ENCODE data around the gene ATE1. TPM values are rescaled to one million over a fixed set of nuclear protein-coding genes. Genes with fewer than 3 reads are reported as not detected.
A peak's percentile ranks its signal among the peaks of the same experiment; 100 is the strongest.

The ATE1 gene
- total and polyA plus RNA-seq, 12 donors, result 4.5 to 57.7 (median 42.5) TPM

DNA sequence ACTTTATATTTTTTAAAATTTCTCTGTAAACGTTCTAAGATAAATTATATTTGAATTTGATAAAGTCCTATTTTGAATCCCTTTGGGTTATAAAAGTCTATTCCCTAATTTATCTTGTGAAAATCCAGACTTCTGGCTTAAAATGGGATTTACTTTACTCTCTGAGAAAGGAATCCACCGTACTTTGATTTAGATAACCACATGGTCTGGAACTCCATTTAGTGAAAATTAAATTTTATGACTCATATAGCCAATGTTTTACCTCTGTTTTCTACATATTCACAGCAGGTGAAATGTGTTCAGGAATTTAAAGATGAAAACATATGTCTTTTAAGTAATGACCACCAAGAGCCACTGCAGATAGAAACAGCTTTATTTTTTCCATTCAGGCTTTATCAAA is 187.8 kb downstream of the ATE1 start:
- peaks cover 0 to 14% (median 8%) of the 10 kb centered on the region in 9 donors for H3K4me1 ChIP-seq
- no peak overlapping the region for H3K27ac ChIP-seq
- no peak for TF ChIP-seq CTCF (IDR thresholded peaks at IDR 0.05)
- no peak overlapping the region for H3K4me3 ChIP-seq
- H3K9me3 ChIP-seq, result no peaks in the 10 kb centered on the region
- no peak for ATAC-seq
- WGBS, 2 donors, result 88 to 91% methylated on average over 2 of the region's 2 CpGs
- peaks cover 0 to 39% (median 8%) of the 10 kb centered on the region in 9 donors for H3K36me3 ChIP-seq
- H3K27me3 ChIP-seq, result peaks cover 0 to 28% (median 5%) of the 10 kb centered on the region in 7 donors
- DNase-seq, result no peak
- intact Hi-C loops (cut with DNase I), result no loop called here

DNA sequence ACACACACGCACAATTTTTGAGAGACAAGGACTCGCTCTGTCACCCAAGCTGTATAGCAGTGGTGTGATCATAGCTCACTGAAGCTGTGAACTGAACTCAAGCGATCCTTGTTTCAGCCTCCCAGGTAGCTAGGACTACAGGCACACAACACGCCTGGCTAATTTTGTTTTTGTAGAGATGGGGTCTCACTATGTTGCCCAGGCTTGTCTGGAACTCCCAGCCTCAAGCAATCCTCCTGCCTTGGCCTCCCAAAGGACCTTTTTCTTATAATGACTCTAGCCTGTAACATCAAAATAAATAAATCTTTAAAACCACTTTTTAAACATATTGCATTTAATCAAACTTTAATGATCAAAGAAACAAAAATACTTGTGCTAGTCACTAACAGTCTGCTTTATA is 188.7 kb downstream of the ATE1 start:
- intact Hi-C loops (cut with DNase I), result loop anchor here in 5 of 10 donors (5.0 to 10.0 kb wide), 5 partner anchors 124 to 794 kb away; no protein-coding TSS in a partner anchor
- no peak for TF ChIP-seq CTCF (IDR thresholded peaks at IDR 0.05)
- 97 to 98% methylated on average over 4 of the region's 4 CpGs for WGBS, 2 donors

GRCh38 chr10:121736315-121737130 is 191.3 kb downstream of the ATE1 start:
- Histone ChIP-seq H3K9me3 (no peaks in the 10 kb centered on the region), H3K4me1 (peaks cover 0 to 19% (median 8%) of the 10 kb centered on the region in 9 donors), H3K4me3 (no peak overlapping the region), H3K27ac (peak overlapping the region in 1 of 10 donors; percentile 4), H3K27me3 (peaks cover 0 to 47% (median 19%) of the 10 kb centered on the region in 7 donors), H3K36me3 (peaks cover 0 to 15% (median 0%) of the 10 kb centered on the region in 9 donors)
- DNase-seq (no peak), ATAC-seq (peak in 1 of 8 donors; percentile 18)
- TF ChIP-seq CTCF (IDR thresholded peaks at IDR 0.05), result no peak
- WGBS, 2 donors, result 34 to 45% methylated on average over 13 of the region's 13 CpGs
- intact Hi-C loops (cut with DNase I), result loop anchor here in 6 of 10 donors (2.0 to 10.0 kb wide), 6 partner anchors 122 to 794 kb away; no protein-coding TSS in a partner anchor

More for the DNA sequence above, 188.7 kb downstream of the ATE1 start:
- peaks cover 0 to 19% (median 8%) of the 10 kb centered on the region in 9 donors for H3K4me1 ChIP-seq
- ATAC-seq (no peak), DNase-seq (no peak)
- no peak overlapping the region for H3K4me3 ChIP-seq
- peaks cover 0 to 39% (median 8%) of the 10 kb centered on the region in 9 donors for H3K36me3 ChIP-seq
- H3K9me3 ChIP-seq, result no peaks in the 10 kb centered on the region
- H3K27ac ChIP-seq, result no peak overlapping the region
- peaks cover 0 to 36% (median 13%) of the 10 kb centered on the region in 7 donors for H3K27me3 ChIP-seq

DNA sequence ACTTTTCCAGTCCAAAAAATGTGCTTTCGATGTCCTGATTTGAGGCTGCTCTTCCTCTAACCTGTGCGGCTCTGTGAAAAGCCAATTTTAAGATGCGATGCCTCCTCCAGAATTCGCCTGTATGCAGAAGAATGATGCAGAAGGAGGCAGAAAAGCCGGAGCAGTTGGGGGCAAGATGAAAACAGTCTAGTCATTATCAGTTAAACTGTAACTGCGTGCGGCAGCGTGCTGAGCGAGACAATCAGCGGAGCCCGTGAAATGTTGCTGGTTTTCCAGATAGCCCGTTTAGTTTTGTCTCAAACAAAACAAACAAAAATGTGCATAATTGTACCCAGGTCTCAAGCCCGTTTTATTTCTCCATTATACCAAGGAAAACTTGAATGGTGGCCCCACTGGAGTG is 192.6 kb downstream of the ATE1 start:
- H3K27me3 ChIP-seq, result peaks cover 0 to 47% (median 19%) of the 10 kb centered on the region in 7 donors
- 59 to 65% methylated on average over 13 of the region's 13 CpGs for WGBS, 2 donors
- no peak for ATAC-seq
- no peak overlapping the region for H3K27ac ChIP-seq
- no peak for DNase-seq
- peaks cover 0 to 4% (median 0%) of the 10 kb centered on the region in 9 donors for H3K36me3 ChIP-seq
- intact Hi-C loops (cut with DNase I), result loop anchor here in 8 of 10 donors (2.0 to 10.0 kb wide), 6 partner anchors 120 to 792 kb away; no protein-coding TSS in a partner anchor
- peak overlapping the region in 1 of 10 donors; percentile 17 for H3K4me3 ChIP-seq
- no peaks in the 10 kb centered on the region for H3K9me3 ChIP-seq
- TF ChIP-seq CTCF (IDR thresholded peaks at IDR 0.05), result no peak
- peaks cover 0 to 19% (median 8%) of the 10 kb centered on the region in 9 donors for H3K4me1 ChIP-seq

Measured in heart right ventricle (tissue), 16 donors.